NT2/D1 (cell line): ENCODE measurements around the gene SIRT4.

Source experiments
- SUZ12 ChIP-seq: IDR thresholded peaks from 2 replicates; pipeline ENCODE4 v1.6.1; 2011; ENCODE audit not compliant: insufficient read length, insufficient read depth; ENCODE audit errors: extremely low read depth
- YY1 ChIP-seq: IDR thresholded peaks from 2 replicates; pipeline ENCODE4 v1.6.1; 2011; ENCODE audit not compliant: insufficient read length, insufficient read depth
- ZNF274 ChIP-seq: IDR thresholded peaks from 2 replicates; pipeline ENCODE4 v1.6.1; 2011; ENCODE audit warnings: mild to moderate bottlenecking, low read depth, low read length

DNA sequence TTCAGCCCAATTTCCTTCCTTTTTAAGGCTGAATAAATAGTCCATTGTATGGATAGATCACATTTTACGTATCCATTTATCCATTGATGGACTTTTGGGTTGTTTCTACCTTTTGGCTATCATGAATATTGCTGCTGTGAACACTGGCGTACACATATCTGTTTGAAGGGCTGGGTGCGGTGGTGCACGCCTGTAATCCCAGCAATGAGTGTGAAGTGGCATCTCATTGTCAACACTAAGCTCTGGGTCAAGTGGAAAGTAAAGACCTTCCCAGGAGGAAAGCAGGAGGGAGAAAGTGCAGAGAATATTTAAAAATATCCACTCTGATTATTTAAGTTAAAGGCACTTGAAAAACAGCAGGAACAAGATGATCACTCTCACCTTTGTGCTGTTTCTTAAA is 37.1 kb downstream of the SIRT4 start:
- no peak for TF ChIP-seq YY1
- no peak for TF ChIP-seq ZNF274
- TF ChIP-seq SUZ12, result no peak
